H1 (cell line): ENCODE measurements around the gene VAMP4. TPM values are rescaled to one million over a fixed set of nuclear protein-coding genes. Genes with fewer than 3 reads are reported as not detected.

ENCODE experiments used
- CTCF ChIA-PET: fragments of 300-600 bp; sonication (Branson Sonifier 250); formaldehyde crosslinking; loops from one replicate; lab custom pipeline; 2021; ENCODE audit not compliant: partially characterized antibody; lab: Charles Lee
- POLR2A ChIA-PET: fragments of 300-600 bp; sonication (Branson Sonifier 250); formaldehyde crosslinking; loops from one replicate; lab custom pipeline; 2021; ENCODE audit warnings: inconsistent platforms; ENCODE audit not compliant: partially characterized antibody; lab: Charles Lee
- DNase-seq, 2 experiments: peaks; one replicate each; pipeline versions ENCODE4 v3.0.0 to v3.0.0-alpha.2; 2010 to 2022; ENCODE audit warnings: low spot score in 2 of 2, low read depth in 1 of 2, mixed read lengths in 1 of 2
- FAIRE-seq: peaks from 2 replicates; lab custom pipeline; 2011; peaks lifted over from hg19 to GRCh38; lab: Jason Lieb, UNC
- H2AFZ ChIP-seq: 2 replicates; pipeline ENCODE4 v1.8.1; 2012; ENCODE audit warnings: low read length, inconsistent platforms
- H2AK5ac ChIP-seq: 2 replicates; pipeline ENCODE4 v1.6.1; 2013; ENCODE audit warnings: low read depth, low read length
- H2BK120ac ChIP-seq: replicated peaks from 2 replicates; pipeline ENCODE3; 2013; ENCODE audit warnings: low read depth, low read length, inconsistent platforms
- H2BK12ac ChIP-seq: 2 replicates; pipeline ENCODE4 v1.6.1; 2013; ENCODE audit warnings: low read depth, low read length
- H2BK15ac ChIP-seq: 2 replicates; pipeline ENCODE4 v1.6.1; 2013; ENCODE audit warnings: low read length
- H2BK20ac ChIP-seq: 2 replicates; pipeline ENCODE4 v1.6.1; 2013; ENCODE audit warnings: low read length
- H2BK5ac ChIP-seq: 2 replicates; pipeline ENCODE4 v1.6.1; 2013; ENCODE audit warnings: low read depth, low read length
- H3K14ac ChIP-seq: 2 replicates; pipeline ENCODE4 v1.6.1; 2013; ENCODE audit warnings: inconsistent platforms; ENCODE audit not compliant: insufficient read length
- H3K18ac ChIP-seq: 2 replicates; pipeline ENCODE4 v1.6.1; 2013; ENCODE audit warnings: low read length; ENCODE audit errors: extremely low read depth
- H3K23ac ChIP-seq: 2 replicates; pipeline ENCODE4 v1.6.1; 2013; ENCODE audit warnings: inconsistent platforms; ENCODE audit not compliant: insufficient read length
- H3K23me2 ChIP-seq: 2 replicates; pipeline ENCODE4 v1.6.1; 2013; ENCODE audit warnings: low read depth, low read length
- H3K27ac ChIP-seq: 2 replicates; pipeline ENCODE4 v1.6.1; 2011; ENCODE audit warnings: low read depth, low read length, inconsistent platforms
- H3K27me3 ChIP-seq, 4 experiments: replicated peaks in 1 of 4; 1 replicate in 1 of 4; 2 replicates in 3 of 4; pipeline versions ENCODE4 v1.6.1 to v1.8.1; 2011 to 2013; ENCODE audit warnings: low read length in 3 of 4, mild to moderate bottlenecking in 3 of 4, inconsistent platforms in 2 of 4, mixed read lengths in 2 of 4, moderate library complexity in 1 of 4; ENCODE audit not compliant: control insufficient read depth in 3 of 4, insufficient read depth in 3 of 4; ENCODE audit errors: extremely low read depth in 1 of 4
- H3K36me3 ChIP-seq, 4 experiments: 2 replicates each; pipeline versions ENCODE4 v1.6.1 to v1.8.1; 2011 to 2013; ENCODE audit warnings: mild to moderate bottlenecking in 4 of 4, low read length in 3 of 4, moderate library complexity in 2 of 4, control low read depth in 1 of 4, inconsistent platforms in 1 of 4; ENCODE audit not compliant: insufficient read depth in 4 of 4, control insufficient read depth in 2 of 4
- H3K4ac ChIP-seq: replicated peaks from 2 replicates; pipeline ENCODE3; 2013; ENCODE audit warnings: low read length, low read depth, mixed read lengths, inconsistent platforms; ENCODE audit not compliant: insufficient read length
- H3K4me1 ChIP-seq, 4 experiments: replicated peaks in 1 of 4; 1 replicate in 1 of 4; 2 replicates in 3 of 4; pipeline versions ENCODE4 v1.6.1 to v1.8.1; 2011 to 2013; ENCODE audit warnings: low read length in 3 of 4, inconsistent platforms in 2 of 4, mixed read lengths in 1 of 4; ENCODE audit not compliant: insufficient read depth in 4 of 4, control insufficient read depth in 3 of 4
- H3K4me2 ChIP-seq, 2 experiments: 2 replicates each; pipeline versions ENCODE4 v1.6.1 to v1.8.1; 2011 to 2013; ENCODE audit warnings: low read depth in 2 of 2, low read length in 2 of 2, control low read depth in 1 of 2, inconsistent platforms in 1 of 2, mild to moderate bottlenecking in 1 of 2; ENCODE audit not compliant: insufficient read depth in 1 of 2
- H3K4me3 ChIP-seq, 4 experiments: fragments of 200-600, 300-600 bp in 1 of 4; sonication (generic), shearing (Covaris generic), sonication (Bioruptor Twin) in 1 of 4; 2 replicates each; pipeline versions ENCODE4 v1.5.1 to v1.8.1; 2011 to 2016; ENCODE audit warnings: low read length in 4 of 4, low read depth in 3 of 4, control low read depth in 2 of 4, inconsistent platforms in 2 of 4, mild to moderate bottlenecking in 2 of 4, mixed read lengths in 1 of 4, moderate library complexity in 1 of 4; ENCODE audit not compliant: insufficient read depth in 2 of 4; ENCODE audit errors: extremely low read depth in 1 of 4
- H3K56ac ChIP-seq: replicated peaks from 2 replicates; pipeline ENCODE3; 2013; ENCODE audit warnings: low read depth, mild to moderate bottlenecking, mixed read lengths, low read length, inconsistent platforms; ENCODE audit not compliant: insufficient read length
- H3K79me1 ChIP-seq: 2 replicates; pipeline ENCODE4 v1.6.1; 2013; ENCODE audit warnings: low read depth, low read length, control low read depth
- H3K79me2 ChIP-seq, 2 experiments: 2 replicates each; pipeline versions ENCODE4 v1.6.1 to v1.8.1; 2012 to 2013; ENCODE audit warnings: low read length in 2 of 2, mild to moderate bottlenecking in 2 of 2, inconsistent platforms in 1 of 2; ENCODE audit not compliant: insufficient read depth in 2 of 2, control insufficient read depth in 1 of 2
- H3K9ac ChIP-seq, 4 experiments: replicated peaks in 1 of 4; 1 replicate in 1 of 4; 2 replicates in 3 of 4; pipeline versions ENCODE4 v1.6.1 to v1.8.1; 2011 to 2013; ENCODE audit warnings: low read depth in 3 of 4, low read length in 3 of 4, control low read depth in 2 of 4, mild to moderate bottlenecking in 2 of 4, moderate library complexity in 2 of 4, inconsistent platforms in 1 of 4; ENCODE audit errors: extremely low read depth in 1 of 4
- H3K9me3 ChIP-seq, 2 experiments: 2 replicates each; pipeline versions ENCODE4 v1.6.1 to v1.8.1; 2012 to 2013; ENCODE audit warnings: mild to moderate bottlenecking in 2 of 2, moderate library complexity in 2 of 2, control low read depth in 1 of 2, inconsistent platforms in 1 of 2, low read depth in 1 of 2, low read length in 1 of 2, mixed read lengths in 1 of 2; ENCODE audit not compliant: insufficient read depth in 2 of 2
- H4K20me1 ChIP-seq, 2 experiments: replicated peaks in 1 of 2; 2 replicates each; pipeline versions ENCODE3 to v1.8.1; 2011 to 2013; ENCODE audit warnings: inconsistent platforms in 2 of 2, low read length in 2 of 2, mild to moderate bottlenecking in 1 of 2; ENCODE audit not compliant: insufficient read depth in 2 of 2, control insufficient read depth in 1 of 2
- H4K5ac ChIP-seq: 2 replicates; pipeline ENCODE4 v1.6.1; 2013; ENCODE audit warnings: low read length, low read depth, mixed read lengths, inconsistent platforms; ENCODE audit not compliant: insufficient read length
- H4K8ac ChIP-seq: 2 replicates; pipeline ENCODE4 v1.8.0; 2013; ENCODE audit warnings: mild to moderate bottlenecking, moderate library complexity, low read length, inconsistent platforms; ENCODE audit not compliant: insufficient read depth; ENCODE audit errors: extremely low read depth
- H4K91ac ChIP-seq: replicated peaks from 2 replicates; pipeline ENCODE3; 2013; ENCODE audit warnings: low read length, mixed read lengths, inconsistent platforms; ENCODE audit not compliant: insufficient read length
- CTCF ChIP-seq, 3 experiments: IDR thresholded peaks; 1 replicate in 2 of 3; 2 replicates in 1 of 3; pipeline versions ENCODE4 v1.5.1 to v1.6.1; 2011; ENCODE audit warnings: low read length in 3 of 3, mild to moderate bottlenecking in 3 of 3, inconsistent platforms in 2 of 3, low read depth in 1 of 3, moderate library complexity in 1 of 3; ENCODE audit not compliant: insufficient read depth in 1 of 3; ENCODE audit errors: control extremely low read depth in 1 of 3
- MAX ChIP-seq: IDR thresholded peaks from 2 replicates; pipeline ENCODE4 v1.6.1; 2012; ENCODE audit warnings: inconsistent platforms
- POLR2A ChIP-seq, 2 experiments: IDR thresholded peaks; 1 replicate in 1 of 2; 2 replicates in 1 of 2; pipeline ENCODE4 v1.6.1; 2011; ENCODE audit warnings: low read depth in 2 of 2, low read length in 2 of 2, mild to moderate bottlenecking in 2 of 2; ENCODE audit errors: control extremely low read depth in 1 of 2
- POU5F1 ChIP-seq: IDR thresholded peaks from 2 replicates; pipeline ENCODE4 v1.6.1; 2011; ENCODE audit warnings: low read depth, mild to moderate bottlenecking, low read length, moderate library complexity
- RAD21 ChIP-seq, 2 experiments: IDR thresholded peaks in 1 of 2; conservative IDR thresholded peaks in 1 of 2; 2 replicates each; pipeline ENCODE4 v1.6.1; 2011; ENCODE audit warnings: low read depth in 2 of 2, low read length in 2 of 2, improper control_type of control experiment in 1 of 2, inconsistent platforms in 1 of 2, mild to moderate bottlenecking in 1 of 2, moderate library complexity in 1 of 2
- SIN3A ChIP-seq, 2 experiments: IDR thresholded peaks in 1 of 2; conservative IDR thresholded peaks in 1 of 2; 2 replicates each; pipeline ENCODE4 v1.6.1; 2011 to 2012; ENCODE audit warnings: low read length in 2 of 2, improper control_type of control experiment in 1 of 2, low read depth in 1 of 2, mild to moderate bottlenecking in 1 of 2
- SP1 ChIP-seq: IDR thresholded peaks from 2 replicates; pipeline ENCODE4 v1.6.1; 2011; ENCODE audit warnings: low read depth, low read length
- TAF1 ChIP-seq: IDR thresholded peaks from 2 replicates; pipeline ENCODE4 v1.6.1; 2011; ENCODE audit warnings: mild to moderate bottlenecking, low read depth, low read length
- TEAD4 ChIP-seq: IDR thresholded peaks from 2 replicates; pipeline ENCODE4 v1.6.1; 2012; ENCODE audit warnings: low read depth, low read length, inconsistent platforms, mixed read lengths
- WGBS, 2 experiments: shearing (Covaris generic) in 1 of 2; methylation state at CpG; one replicate each; pipeline versions ENCODE4 v1.1.6 to v1.1.7; 2013 to 2015; ENCODE audit warnings: low lambda C conversion rate in 2 of 2, mixed read lengths in 2 of 2, inconsistent platforms in 1 of 2, low coverage in 1 of 2, missing lambda C conversion rate in 1 of 2; ENCODE audit not compliant: insufficient replicate concordance in 2 of 2, insufficient coverage in 1 of 2, insufficient read length in 1 of 2; ENCODE audit errors: extremely low coverage in 1 of 2, missing lambda C conversion rate in 1 of 2; 5-methylcytosine and 5-hydroxymethylcytosine counted together
- polyA plus RNA-seq, 7 experiments: library from polyadenylated mRNA; depleted of rRNA in 3 of 7; stranded (reverse) in 5 of 7; unstranded in 2 of 7; fragments of >200 nt in 5 of 7; fragments of 200-250 nt in 2 of 7; gene quantifications; 1 replicate in 5 of 7; 2 replicates in 1 of 7; 4 replicates in 1 of 7; pipeline versions ENCODE4 v1.2.1 to v1.2.3, GENCODE V29; 2011 to 2013; ENCODE audit warnings: missing spikeins in 2 of 7, mixed read lengths in 2 of 7
- total RNA-seq: library from RNA; stranded (reverse); fragmentation: NEBNext Ultra II Directional; extraction: Animal tissue kit (Norgen Biotek cat#: 25700); gene quantifications from 2 replicates; pipeline ENCODE4 v1.2.1, GENCODE V29; 2021

Gene VAMP4
- total and polyA plus RNA-seq, 2 of the 8 experiments (the other 6 are each of a cell fraction or from before 2014, with no cell fraction given) = 1.6 to 13.9 TPM

GRCh38 chr1:171670739-171671138, 71.1 kb downstream of the VAMP4 start:
- FAIRE-seq (no peak), DNase-seq (no peak)
- 96% methylated on average over 21 of the region's 28 CpGs; no CpG with 5 or more reads in 1 of the 2 experiments for WGBS, 2 experiments
- Histone ChIP-seq H4K20me1 (no peaks in the 10 kb centered on the region), H3K36me3 (no peaks in the 10 kb centered on the region), H3K4me2 (no peak overlapping the region), H2BK12ac (no peak overlapping the region), H2BK15ac (no peak overlapping the region), H2BK5ac (no peak overlapping the region), H3K27me3 (no peaks in the 10 kb centered on the region), H2AFZ (no peak overlapping the region), H3K9me3 (no peaks in the 10 kb centered on the region), H3K4me1 (no peaks in the 10 kb centered on the region), H3K27ac (no peak overlapping the region), H3K79me1 (no peaks in the 10 kb centered on the region), H4K5ac (no peak overlapping the region), H3K4ac (no peak overlapping the region), H4K91ac (no peak overlapping the region), H2AK5ac (no peak overlapping the region), H3K79me2 (no peaks in the 10 kb centered on the region), H2BK120ac (no peak overlapping the region), H3K4me3 (no peak overlapping the region), H3K14ac (no peak overlapping the region), H3K9ac (no peak overlapping the region), H2BK20ac (no peak overlapping the region), H3K18ac (no peak overlapping the region), H3K56ac (no peak overlapping the region), H4K8ac (0 out of 2 replicates have a peak overlapping the region, but pooled peaks have one; percentile 42), H3K23ac (no peak overlapping the region), H3K23me2 (no peaks in the 10 kb centered on the region)
- CTCF ChIA-PET = interaction anchor here (1.3 to 8.0 kb wide), 2 partner anchors 15 to 31 kb away, joined by 3 to 61 read pairs; no protein-coding TSS in a partner anchor
- POLR2A ChIA-PET = no interaction called here
- no peak for TF ChIP-seq POLR2A (IDR thresholded peaks at IDR 0.05; ENCODE audit: control extremely low read depth in 1 of 2, low read depth in 2 of 2, low read length in 2 of 2)
- TF ChIP-seq SIN3A (conservative IDR thresholded peaks at IDR 0.05 in 1 of 2, IDR thresholded peaks at IDR 0.05 in 1 of 2; ENCODE audit: low read depth in 1 of 2, low read length in 2 of 2) = no peak
- no peak for TF ChIP-seq TEAD4
- TF ChIP-seq TAF1 = no peak
- no peak for TF ChIP-seq RAD21 (IDR thresholded peaks at IDR 0.05 in 1 of 2, conservative IDR thresholded peaks at IDR 0.05 in 1 of 2; ENCODE audit: low read depth in 2 of 2, low read length in 2 of 2)
- TF ChIP-seq CTCF (IDR thresholded peaks at IDR 0.05; ENCODE audit: control extremely low read depth in 1 of 3, insufficient read depth in 1 of 3, low read depth in 1 of 3, low read length in 3 of 3) = no peak
- no peak for TF ChIP-seq SP1
- no peak for TF ChIP-seq POU5F1
- no peak for TF ChIP-seq MAX
